ENCODE measurements around the gene MINK1. TPM values are rescaled to one million over a fixed set of nuclear protein-coding genes. Genes with fewer than 3 reads are reported as not detected.
A peak's percentile ranks its signal among the peaks of the same experiment; 100 is the strongest.

The MINK1 gene
- total RNA-seq, 1 donor from 2014 or later: 117 TPM

DNA sequence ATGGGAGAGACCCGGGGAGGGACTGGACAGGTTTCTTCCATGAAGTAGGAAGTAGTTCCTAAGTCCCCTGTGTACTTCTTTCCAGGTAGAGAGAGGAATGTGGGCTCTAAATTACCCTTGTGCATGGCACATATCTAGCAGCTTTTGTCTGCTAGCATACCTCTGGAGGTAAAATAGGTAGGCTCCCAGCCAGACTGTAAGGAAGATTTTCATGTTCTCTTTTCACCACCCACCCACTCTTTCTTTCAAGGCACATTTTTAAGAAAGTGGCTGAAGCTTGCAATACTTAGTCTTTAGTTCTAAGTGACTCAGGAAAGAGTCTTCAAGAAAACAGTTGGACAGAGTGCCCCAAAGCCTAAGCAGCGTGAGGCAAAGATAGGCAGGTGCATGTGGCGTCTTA is 9.2 kb downstream of the MINK1 start:
- Mint-ChIP-seq H3K27me3 (ENCODE audit: low read depth) (no peaks in the 10 kb centered on the region), H3K36me3 (peaks cover 12% of the 10 kb centered on the region), H3K27ac (peak overlapping the region; percentile 58), H3K4me3 (no peak overlapping the region), H3K9me3 (no peaks in the 10 kb centered on the region), H3K4me1 (peaks cover 24% of the 10 kb centered on the region)
- TF ChIP-seq, protein P1, sequence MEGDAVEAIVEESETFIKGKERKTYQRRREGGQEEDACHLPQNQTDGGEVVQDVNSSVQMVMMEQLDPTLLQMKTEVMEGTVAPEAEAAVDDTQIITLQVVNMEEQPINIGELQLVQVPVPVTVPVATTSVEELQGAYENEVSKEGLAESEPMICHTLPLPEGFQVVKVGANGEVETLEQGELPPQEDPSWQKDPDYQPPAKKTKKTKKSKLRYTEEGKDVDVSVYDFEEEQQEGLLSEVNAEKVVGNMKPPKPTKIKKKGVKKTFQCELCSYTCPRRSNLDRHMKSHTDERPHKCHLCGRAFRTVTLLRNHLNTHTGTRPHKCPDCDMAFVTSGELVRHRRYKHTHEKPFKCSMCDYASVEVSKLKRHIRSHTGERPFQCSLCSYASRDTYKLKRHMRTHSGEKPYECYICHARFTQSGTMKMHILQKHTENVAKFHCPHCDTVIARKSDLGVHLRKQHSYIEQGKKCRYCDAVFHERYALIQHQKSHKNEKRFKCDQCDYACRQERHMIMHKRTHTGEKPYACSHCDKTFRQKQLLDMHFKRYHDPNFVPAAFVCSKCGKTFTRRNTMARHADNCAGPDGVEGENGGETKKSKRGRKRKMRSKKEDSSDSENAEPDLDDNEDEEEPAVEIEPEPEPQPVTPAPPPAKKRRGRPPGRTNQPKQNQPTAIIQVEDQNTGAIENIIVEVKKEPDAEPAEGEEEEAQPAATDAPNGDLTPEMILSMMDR (IDR thresholded peaks at IDR 0.05; ENCODE audit: unreplicated experiment): no peak
- no peak for DNase-seq (ENCODE audit: low spot score in 2 of 2, unreplicated experiment in 2 of 2)

DNA sequence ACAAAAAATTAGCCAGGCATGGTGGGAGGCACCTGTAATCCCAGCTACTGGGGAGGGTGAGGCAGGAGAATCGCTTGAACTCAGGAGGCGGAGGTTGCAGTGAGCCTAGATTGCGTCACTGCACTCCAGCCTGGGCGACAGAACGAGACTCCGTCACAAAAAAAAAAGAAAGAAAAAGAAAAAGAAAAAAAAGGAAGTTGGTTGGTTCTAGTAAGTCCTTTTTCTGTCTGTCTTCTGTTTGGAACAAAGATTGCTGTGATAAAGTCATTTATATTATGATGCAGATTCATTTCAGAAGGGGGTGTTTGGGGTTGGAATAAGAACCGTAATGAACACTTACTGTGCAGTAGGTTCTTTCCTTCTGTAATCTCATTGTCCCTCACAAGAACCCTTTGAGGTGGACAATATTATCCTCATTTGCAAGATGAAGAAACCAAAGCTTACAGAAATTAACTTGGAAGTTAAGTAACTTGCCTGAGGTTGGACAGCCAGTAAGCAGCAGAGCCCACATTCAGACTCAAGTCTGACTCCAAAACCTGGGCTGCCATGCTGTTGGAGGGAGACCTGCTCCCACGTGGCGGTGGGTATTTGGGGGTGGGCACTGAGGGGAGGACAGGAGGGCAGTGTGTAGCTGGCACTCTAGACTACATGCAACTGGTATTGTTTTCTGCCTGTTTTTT is 10.3 kb downstream of the MINK1 start:
- Mint-ChIP-seq H3K9me3 (no peaks in the 10 kb centered on the region), H3K36me3 (peaks cover 11% of the 10 kb centered on the region), H3K4me3 (no peak overlapping the region), H3K27ac (no peak overlapping the region), H3K4me1 (peaks cover 24% of the 10 kb centered on the region), H3K27me3 (ENCODE audit: low read depth) (no peaks in the 10 kb centered on the region)
- TF ChIP-seq, protein P1 (IDR thresholded peaks at IDR 0.05; ENCODE audit: unreplicated experiment): no peak
- DNase-seq (ENCODE audit: low spot score in 2 of 2, unreplicated experiment in 2 of 2): no peak

DNA sequence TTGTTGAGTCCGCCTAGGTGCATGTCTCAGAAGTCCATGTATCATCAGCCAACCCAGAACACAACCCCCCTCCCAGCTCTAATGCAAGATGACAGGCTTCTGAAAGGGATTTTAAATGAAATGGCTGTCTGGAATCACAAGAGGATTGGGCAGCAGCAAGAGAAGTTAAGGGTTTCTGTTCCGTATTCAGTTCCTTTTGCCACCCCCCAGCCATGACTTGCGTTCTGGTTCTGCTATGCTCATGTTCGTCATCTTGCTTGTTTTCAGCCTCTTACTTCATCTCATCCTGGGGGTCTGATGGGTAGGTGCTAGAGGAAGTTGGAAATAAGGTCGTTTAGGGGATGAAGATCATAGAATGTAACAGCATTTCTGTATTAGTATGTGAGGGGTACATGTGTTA is 12.0 kb downstream of the MINK1 start:
- no peaks in the 10 kb centered on the region for H3K9me3 Mint-ChIP-seq
- no peaks in the 10 kb centered on the region for H3K27me3 Mint-ChIP-seq (ENCODE audit: low read depth)
- peaks cover 11% of the 10 kb centered on the region for H3K36me3 Mint-ChIP-seq
- peaks cover 29% of the 10 kb centered on the region for H3K4me1 Mint-ChIP-seq
- no peak overlapping the region for H3K4me3 Mint-ChIP-seq
- TF ChIP-seq, protein P1 (IDR thresholded peaks at IDR 0.05; ENCODE audit: unreplicated experiment): no peak
- no peak overlapping the region for H3K27ac Mint-ChIP-seq
- DNase-seq (ENCODE audit: low spot score in 2 of 2, unreplicated experiment in 2 of 2): no peak

DNA sequence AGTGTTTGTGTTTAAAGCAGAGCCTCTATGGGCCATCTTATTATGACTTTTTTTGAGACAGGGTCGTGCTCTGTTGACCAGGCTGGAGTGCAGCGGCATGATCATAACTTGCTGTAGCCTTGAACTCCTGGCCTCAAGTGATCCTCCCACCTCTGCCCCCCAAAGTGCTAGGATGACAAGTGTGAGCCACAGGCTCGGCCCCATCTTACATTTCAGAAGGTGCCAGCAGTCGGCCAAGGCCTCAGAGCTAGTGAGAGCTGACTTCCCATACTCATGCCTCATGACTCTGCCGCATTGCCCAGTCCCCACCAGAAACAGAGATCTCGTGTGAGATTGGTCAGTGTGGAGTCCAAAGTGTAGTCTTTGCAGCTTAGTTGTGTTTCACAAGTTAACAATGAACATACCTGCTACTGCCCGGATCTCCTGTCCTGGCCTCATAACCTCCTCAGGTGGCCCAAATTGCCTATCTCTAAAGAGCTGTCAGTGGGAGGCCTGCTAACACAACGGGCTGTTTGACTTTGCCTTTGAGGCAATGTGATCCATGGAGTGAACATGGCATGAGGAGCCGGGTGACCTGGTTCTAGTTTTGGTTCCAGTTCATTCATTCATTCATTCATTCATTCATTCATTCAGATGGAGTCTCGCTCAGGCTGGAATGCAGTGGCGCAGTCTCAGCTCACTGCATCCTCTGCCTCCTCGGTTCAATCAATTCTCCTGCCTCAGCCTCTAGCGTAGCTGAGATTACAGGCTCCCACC is 13.7 kb downstream of the MINK1 start:
- TF ChIP-seq, protein P1 (IDR thresholded peaks at IDR 0.05; ENCODE audit: unreplicated experiment): no peak
- no peak for DNase-seq (ENCODE audit: low spot score in 2 of 2, unreplicated experiment in 2 of 2)
- H3K36me3 Mint-ChIP-seq: peaks cover 11% of the 10 kb centered on the region
- H3K4me1 Mint-ChIP-seq: peaks cover 36% of the 10 kb centered on the region
- H3K27ac Mint-ChIP-seq: no peak overlapping the region
- H3K27me3 Mint-ChIP-seq (ENCODE audit: low read depth): no peaks in the 10 kb centered on the region
- no peak overlapping the region for H3K4me3 Mint-ChIP-seq
- H3K9me3 Mint-ChIP-seq: no peaks in the 10 kb centered on the region

DNA sequence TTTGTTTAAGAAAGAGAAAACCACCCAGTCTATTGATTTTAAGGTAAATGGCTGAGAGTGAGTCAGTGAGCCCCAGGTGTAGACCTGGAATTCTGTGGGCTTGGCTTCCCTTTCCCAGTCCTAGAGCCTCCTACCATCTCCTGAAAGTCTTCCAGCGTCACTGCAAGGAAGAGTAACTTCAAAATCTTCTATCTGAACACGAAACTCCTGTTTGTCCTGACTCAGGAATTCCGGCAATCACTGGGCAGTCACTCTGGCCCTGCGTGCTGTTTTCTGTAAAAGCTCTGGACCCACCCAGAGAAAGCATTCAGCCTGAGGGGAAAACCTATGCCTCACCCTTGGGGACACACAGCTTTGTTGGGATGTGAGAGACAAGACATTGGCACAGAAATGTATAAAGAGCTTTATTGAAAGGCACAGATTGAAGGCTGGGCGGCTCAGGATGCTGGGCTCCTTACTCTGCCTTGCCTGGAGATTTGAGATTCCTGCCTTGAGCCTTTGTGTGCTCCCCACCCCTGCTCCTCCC is 15.9 kb downstream of the MINK1 start:
- Mint-ChIP-seq H3K4me1 (peaks cover 52% of the 10 kb centered on the region), H3K4me3 (no peak overlapping the region), H3K9me3 (no peaks in the 10 kb centered on the region), H3K27me3 (ENCODE audit: low read depth) (no peaks in the 10 kb centered on the region), H3K36me3 (peaks cover 11% of the 10 kb centered on the region), H3K27ac (peak overlapping the region; percentile 96)
- TF ChIP-seq, protein P1 (IDR thresholded peaks at IDR 0.05; ENCODE audit: unreplicated experiment): no peak
- DNase-seq (ENCODE audit: low spot score in 2 of 2, unreplicated experiment in 2 of 2): no peak
